ENCODE results near the gene SGTB.

DNA sequence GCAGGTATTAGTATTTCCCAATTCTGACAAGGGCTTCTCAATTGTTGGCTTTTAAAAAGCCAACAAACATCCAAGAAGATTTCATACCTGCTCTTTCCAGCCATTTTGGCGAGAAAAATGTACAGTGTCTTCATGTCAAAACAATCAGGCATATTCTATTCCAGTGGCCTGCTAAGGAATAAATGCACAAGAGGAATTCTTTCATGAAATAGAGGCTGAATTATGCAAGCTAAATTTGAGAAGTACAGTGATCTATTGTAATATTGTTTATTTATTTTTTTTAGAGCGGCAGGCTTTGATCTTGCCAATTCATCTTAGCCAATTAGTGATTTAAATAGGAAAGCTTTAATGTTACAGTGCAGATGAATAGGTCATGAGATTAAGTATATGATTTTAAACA is 49.4 kb upstream of the SGTB start:
- TF ChIP-seq EZH2 (IDR thresholded peaks at IDR 0.05; ENCODE audit: insufficient read depth, low read length): no peak
- TF ChIP-seq, protein P1, sequence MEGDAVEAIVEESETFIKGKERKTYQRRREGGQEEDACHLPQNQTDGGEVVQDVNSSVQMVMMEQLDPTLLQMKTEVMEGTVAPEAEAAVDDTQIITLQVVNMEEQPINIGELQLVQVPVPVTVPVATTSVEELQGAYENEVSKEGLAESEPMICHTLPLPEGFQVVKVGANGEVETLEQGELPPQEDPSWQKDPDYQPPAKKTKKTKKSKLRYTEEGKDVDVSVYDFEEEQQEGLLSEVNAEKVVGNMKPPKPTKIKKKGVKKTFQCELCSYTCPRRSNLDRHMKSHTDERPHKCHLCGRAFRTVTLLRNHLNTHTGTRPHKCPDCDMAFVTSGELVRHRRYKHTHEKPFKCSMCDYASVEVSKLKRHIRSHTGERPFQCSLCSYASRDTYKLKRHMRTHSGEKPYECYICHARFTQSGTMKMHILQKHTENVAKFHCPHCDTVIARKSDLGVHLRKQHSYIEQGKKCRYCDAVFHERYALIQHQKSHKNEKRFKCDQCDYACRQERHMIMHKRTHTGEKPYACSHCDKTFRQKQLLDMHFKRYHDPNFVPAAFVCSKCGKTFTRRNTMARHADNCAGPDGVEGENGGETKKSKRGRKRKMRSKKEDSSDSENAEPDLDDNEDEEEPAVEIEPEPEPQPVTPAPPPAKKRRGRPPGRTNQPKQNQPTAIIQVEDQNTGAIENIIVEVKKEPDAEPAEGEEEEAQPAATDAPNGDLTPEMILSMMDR (IDR thresholded peaks at IDR 0.05; ENCODE audit: insufficient read depth, low read depth, low read length): no peak

Data from astrocyte (in vitro differentiated cells and primary cell).